ENCODE results near the gene USP3. TPM values are rescaled to one million over a fixed set of nuclear protein-coding genes. Genes with fewer than 3 reads are reported as not detected.

The USP3 gene
- total RNA-seq, 4 donors from 2014 or later = 40.1 to 46.5 (median 41.3) TPM

DNA sequence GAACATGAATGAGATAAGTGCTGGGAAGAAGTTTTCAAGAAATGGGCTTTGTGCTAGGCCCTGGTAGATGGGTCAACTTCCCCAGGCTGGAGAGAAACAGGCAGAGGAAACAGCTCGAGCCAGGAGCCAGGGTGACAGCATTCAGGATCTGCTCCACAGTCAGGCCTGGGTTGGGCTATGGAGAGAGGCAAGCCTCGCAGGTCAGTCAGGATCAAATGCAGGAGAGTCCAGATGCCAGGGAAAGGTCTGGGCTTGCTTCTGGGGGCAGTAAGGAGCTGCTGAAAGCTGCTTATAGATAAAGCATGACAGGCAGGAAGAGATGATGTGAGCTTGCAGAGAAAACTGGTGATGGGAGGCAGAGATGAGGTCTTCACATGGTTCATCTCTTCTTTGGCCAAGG lies 11.0 kb upstream of the USP3 start:
- Histone ChIP-seq H3K36me3 (no peaks in the 10 kb centered on the region), H3K27me3 (no peaks in the 10 kb centered on the region), H3K9me3 (no peaks in the 10 kb centered on the region), H3K4me1 (peaks cover 0 to 17% (median 12%) of the 10 kb centered on the region in 4 donors), H3K4me3 (no peak overlapping the region), H3K27ac (replicated peaks in 1 of 4) (no peak overlapping the region)
- WGBS = 81% methylated on average over 2 of the region's 2 CpGs
- no peak for DNase-seq (ENCODE audit: extremely low spot score)
- TF ChIP-seq POLR2A (IDR thresholded peaks at IDR 0.05; ENCODE audit: low read depth) (no peak), CTCF (IDR thresholded peaks at IDR 0.05) (no peak), EP300 (IDR thresholded peaks at IDR 0.05) (no peak), POLR2AphosphoS5 (IDR thresholded peaks at IDR 0.05) (no peak)
- intact Hi-C loops (cut with DNase I) = no loop called here

DNA sequence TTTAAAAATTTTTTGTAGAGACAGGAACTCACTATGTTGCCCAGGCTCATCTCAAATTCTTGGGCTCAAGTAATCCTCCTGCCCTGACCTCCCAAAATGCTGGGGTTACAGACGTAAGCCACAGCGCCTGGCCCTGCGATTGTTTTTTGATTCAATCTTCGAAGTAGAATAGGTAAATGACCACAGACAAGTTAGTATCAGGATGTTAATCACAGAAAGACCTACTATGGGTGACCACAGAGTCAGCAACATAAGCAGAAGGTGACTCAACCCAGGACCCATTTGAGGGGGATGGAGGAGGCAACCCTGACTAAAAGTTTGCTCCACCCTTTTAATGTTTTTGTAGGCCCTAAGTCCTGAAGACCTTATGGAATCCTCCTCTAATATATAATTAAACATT lies 10.0 kb upstream of the USP3 start:
- intact Hi-C loops (cut with DNase I) = no loop called here
- no peaks in the 10 kb centered on the region for H3K27me3 ChIP-seq
- 96% methylated on average over 4 of the region's 4 CpGs for WGBS

DNA sequence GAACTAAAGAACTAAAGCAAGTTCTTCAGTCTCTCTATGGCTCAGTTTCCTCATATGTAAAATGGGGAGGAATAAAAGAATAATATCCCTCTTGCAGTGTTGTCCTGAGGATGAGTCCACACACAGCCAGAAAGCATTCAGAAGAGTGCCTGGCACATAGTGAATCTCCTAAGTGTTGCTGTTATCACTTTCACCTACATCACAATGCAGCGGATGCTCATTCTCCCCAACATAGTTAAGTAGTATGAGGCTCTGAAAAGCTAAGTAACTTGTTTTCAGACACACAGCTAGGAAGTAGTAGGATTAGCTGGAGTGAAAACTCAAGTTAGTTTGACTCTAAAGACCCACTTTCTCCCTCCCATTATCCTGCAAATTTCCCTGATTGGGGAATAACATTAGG lies 9.1 kb upstream of the USP3 start:
- Histone ChIP-seq H3K27ac (replicated peaks in 1 of 4) (no peak overlapping the region), H3K9me3 (no peaks in the 10 kb centered on the region), H3K4me3 (no peak overlapping the region), H3K27me3 (no peaks in the 10 kb centered on the region), H3K4me1 (peaks cover 0 to 17% (median 12%) of the 10 kb centered on the region in 4 donors), H3K36me3 (no peaks in the 10 kb centered on the region)
- WGBS = no CpG with 5 or more reads among the region's 1 CpG
- intact Hi-C loops (cut with DNase I) = no loop called here
- peak; percentile 37 for DNase-seq (ENCODE audit: extremely low spot score)
- TF ChIP-seq POLR2AphosphoS5 (IDR thresholded peaks at IDR 0.05) = no peak
- TF ChIP-seq EP300 (IDR thresholded peaks at IDR 0.05) = no peak
- TF ChIP-seq CTCF (IDR thresholded peaks at IDR 0.05) = no peak
- TF ChIP-seq POLR2A (IDR thresholded peaks at IDR 0.05; ENCODE audit: low read depth) = no peak

More for the DNA sequence above, 10.0 kb upstream of the USP3 start:
- H3K4me1 ChIP-seq = peaks cover 0 to 17% (median 12%) of the 10 kb centered on the region in 4 donors
- H3K4me3 ChIP-seq = no peak overlapping the region
- no peaks in the 10 kb centered on the region for H3K36me3 ChIP-seq
- no peak for TF ChIP-seq POLR2AphosphoS5 (IDR thresholded peaks at IDR 0.05)
- TF ChIP-seq CTCF (IDR thresholded peaks at IDR 0.05) = no peak
- no peak for TF ChIP-seq POLR2A (IDR thresholded peaks at IDR 0.05; ENCODE audit: low read depth)
- no peak for TF ChIP-seq EP300 (IDR thresholded peaks at IDR 0.05)
- H3K9me3 ChIP-seq = no peaks in the 10 kb centered on the region
- peak; percentile 29 for DNase-seq (ENCODE audit: extremely low spot score)
- H3K27ac ChIP-seq (replicated peaks in 1 of 4) = no peak overlapping the region

DNA sequence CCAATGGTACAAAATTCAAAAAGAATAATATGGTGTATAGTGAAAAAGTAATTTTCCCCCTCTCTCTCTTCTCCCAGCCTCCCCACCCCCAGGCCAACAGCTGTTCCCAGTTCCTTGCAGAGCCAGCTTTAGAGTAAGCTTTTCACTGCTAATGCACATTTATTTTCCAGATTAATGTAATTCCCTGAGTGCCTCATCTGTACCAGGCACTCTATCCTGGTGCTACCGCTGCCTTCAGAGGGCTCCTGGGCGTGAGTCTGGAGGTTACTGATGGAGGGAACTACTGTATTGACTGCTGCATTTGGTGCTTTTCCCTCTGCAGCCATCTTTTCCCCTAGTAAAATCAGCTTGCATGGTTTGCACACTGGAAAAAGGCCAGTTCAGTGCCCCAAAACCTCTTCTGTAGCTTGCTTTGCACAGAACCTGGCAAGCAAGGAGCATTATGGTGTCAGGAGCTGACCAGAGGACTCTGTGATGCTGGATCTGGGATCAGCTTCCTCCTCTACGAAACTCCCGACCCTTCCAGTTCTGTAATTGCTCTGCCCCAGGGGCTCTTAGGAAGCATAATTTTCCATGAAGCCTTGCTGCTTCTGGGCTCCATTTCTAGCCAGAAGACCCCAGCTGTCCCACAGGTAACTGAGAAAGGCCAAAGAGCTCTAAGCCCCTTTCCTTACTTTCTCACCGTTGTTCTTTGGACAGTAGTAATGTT lies 8.5 kb upstream of the USP3 start:
- intact Hi-C loops (cut with DNase I) = no loop called here
- H3K4me3 ChIP-seq = no peak overlapping the region

More for the DNA sequence above, 8.5 kb upstream of the USP3 start:
- no peaks in the 10 kb centered on the region for H3K9me3 ChIP-seq
- 59% methylated on average over 5 of the region's 5 CpGs for WGBS
- TF ChIP-seq EP300 (IDR thresholded peaks at IDR 0.05) (no peak), CTCF (IDR thresholded peaks at IDR 0.05) (no peak), POLR2AphosphoS5 (IDR thresholded peaks at IDR 0.05) (no peak), POLR2A (IDR thresholded peaks at IDR 0.05; ENCODE audit: low read depth) (no peak)
- H3K27me3 ChIP-seq = no peaks in the 10 kb centered on the region
- peaks cover 4 to 23% (median 16%) of the 10 kb centered on the region in 4 donors for H3K4me1 ChIP-seq
- DNase-seq (ENCODE audit: extremely low spot score) = peak; percentile 72
- no peaks in the 10 kb centered on the region for H3K36me3 ChIP-seq
- no peak overlapping the region for H3K27ac ChIP-seq (replicated peaks in 1 of 4)

All from esophagus muscularis mucosa (tissue), 4 donors.